ENCODE data around the gene INHBE. TPM values are rescaled to one million over a fixed set of nuclear protein-coding genes. Genes with fewer than 3 reads are reported as not detected.

Gene INHBE
- total RNA-seq, 4 donors from 2014 or later = 1.5 to 2.2 TPM; not detected in 2

DNA sequence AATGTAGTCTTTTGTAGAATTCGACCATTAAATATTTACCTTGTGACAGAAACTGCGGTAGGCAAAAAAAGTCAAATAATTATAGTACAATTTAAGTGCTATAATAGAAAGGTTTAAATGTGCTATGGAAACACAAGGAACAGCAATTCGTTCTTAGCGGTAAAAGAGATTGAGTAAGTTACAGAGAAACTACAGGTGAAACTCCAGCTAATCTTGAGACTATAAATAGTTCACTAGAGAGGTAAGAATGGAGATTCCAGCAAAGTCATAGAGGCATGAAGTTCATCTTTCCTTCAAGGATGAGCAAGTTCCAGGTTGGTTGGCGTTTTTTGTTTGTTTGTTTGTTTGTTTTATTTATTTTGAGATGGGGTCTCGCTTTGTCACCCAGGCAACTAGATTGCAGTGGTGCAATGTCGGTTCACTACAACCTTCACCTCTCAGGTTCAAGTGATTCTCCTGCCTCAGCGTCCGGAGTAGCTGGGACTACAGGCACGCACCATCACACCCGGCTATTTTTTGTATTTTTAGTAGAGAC lies 23.4 kb upstream of the INHBE start:
- Histone ChIP-seq H3K4me1 (peaks cover 6 to 14% of the 10 kb centered on the region in 2 donors), H3K27ac (peak overlapping the region; percentile 91 to 95 (median 95)), H3K4me3 (peak overlapping the region in 3 of 4 donors; percentile 66 to 73 (median 68)), H3K27me3 (no peaks in the 10 kb centered on the region), H3K36me3 (no peaks in the 10 kb centered on the region), H3K9me3 (no peaks in the 10 kb centered on the region)
- TF ChIP-seq POLR2A (IDR thresholded peaks at IDR 0.05) = no peak
- TF ChIP-seq, protein P1, sequence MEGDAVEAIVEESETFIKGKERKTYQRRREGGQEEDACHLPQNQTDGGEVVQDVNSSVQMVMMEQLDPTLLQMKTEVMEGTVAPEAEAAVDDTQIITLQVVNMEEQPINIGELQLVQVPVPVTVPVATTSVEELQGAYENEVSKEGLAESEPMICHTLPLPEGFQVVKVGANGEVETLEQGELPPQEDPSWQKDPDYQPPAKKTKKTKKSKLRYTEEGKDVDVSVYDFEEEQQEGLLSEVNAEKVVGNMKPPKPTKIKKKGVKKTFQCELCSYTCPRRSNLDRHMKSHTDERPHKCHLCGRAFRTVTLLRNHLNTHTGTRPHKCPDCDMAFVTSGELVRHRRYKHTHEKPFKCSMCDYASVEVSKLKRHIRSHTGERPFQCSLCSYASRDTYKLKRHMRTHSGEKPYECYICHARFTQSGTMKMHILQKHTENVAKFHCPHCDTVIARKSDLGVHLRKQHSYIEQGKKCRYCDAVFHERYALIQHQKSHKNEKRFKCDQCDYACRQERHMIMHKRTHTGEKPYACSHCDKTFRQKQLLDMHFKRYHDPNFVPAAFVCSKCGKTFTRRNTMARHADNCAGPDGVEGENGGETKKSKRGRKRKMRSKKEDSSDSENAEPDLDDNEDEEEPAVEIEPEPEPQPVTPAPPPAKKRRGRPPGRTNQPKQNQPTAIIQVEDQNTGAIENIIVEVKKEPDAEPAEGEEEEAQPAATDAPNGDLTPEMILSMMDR (IDR thresholded peaks at IDR 0.05 in 4 of 5, conservative IDR thresholded peaks at IDR 0.05 in 1 of 5) = no peak
- in situ Hi-C loops (cut with MboI; ENCODE audit: low sequenced_read_pairs in 4 of 4) = loop anchor here in 2 of 4 donors (10.0 to 25.0 kb wide), 2 partner anchors 169 to 187 kb away; partner anchors contain the start of gene STAC3 (in 1 of the 2)
- DNase-seq (no peak), ATAC-seq (no peak)
- intact Hi-C loops (cut with DNase I; ENCODE audit: low total_unique reads) = loop anchor here (1.0 kb wide), 1 partner anchor 21 kb away; no protein-coding TSS in a partner anchor

DNA sequence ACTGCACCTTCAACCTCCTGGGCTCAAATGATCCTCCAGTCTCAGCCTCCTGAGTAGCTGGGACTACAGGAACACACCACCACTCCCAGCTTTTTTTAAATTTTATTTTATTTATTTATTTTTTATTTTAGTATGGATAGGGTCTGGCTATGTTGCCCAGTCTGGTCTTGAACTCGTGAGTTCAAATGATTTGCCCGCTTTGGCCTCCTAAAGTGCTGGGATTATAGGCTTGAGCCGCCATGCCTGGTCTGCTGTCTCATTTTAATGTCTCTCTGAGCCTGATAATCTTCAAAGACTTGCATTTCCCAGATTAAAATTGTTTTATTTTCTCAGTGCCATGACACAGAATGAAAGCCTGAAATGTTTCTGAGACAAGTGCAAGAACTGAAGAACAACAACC lies 21.7 kb upstream of the INHBE start:
- Histone ChIP-seq H3K4me3 (no peak overlapping the region), H3K27ac (no peak overlapping the region), H3K9me3 (no peaks in the 10 kb centered on the region), H3K36me3 (no peaks in the 10 kb centered on the region), H3K27me3 (no peaks in the 10 kb centered on the region), H3K4me1 (peaks cover 6 to 14% of the 10 kb centered on the region in 2 donors)
- no peak for ATAC-seq
- no peak for TF ChIP-seq POLR2A (IDR thresholded peaks at IDR 0.05)
- in situ Hi-C loops (cut with MboI; ENCODE audit: low sequenced_read_pairs in 4 of 4) (loop anchor here in 2 of 4 donors (10.0 to 25.0 kb wide), 2 partner anchors 171 to 189 kb away; partner anchors contain the start of gene STAC3 (in 1 of the 2)), intact Hi-C loops (cut with DNase I; ENCODE audit: low total_unique reads) (no loop called here)
- DNase-seq = no peak

DNA sequence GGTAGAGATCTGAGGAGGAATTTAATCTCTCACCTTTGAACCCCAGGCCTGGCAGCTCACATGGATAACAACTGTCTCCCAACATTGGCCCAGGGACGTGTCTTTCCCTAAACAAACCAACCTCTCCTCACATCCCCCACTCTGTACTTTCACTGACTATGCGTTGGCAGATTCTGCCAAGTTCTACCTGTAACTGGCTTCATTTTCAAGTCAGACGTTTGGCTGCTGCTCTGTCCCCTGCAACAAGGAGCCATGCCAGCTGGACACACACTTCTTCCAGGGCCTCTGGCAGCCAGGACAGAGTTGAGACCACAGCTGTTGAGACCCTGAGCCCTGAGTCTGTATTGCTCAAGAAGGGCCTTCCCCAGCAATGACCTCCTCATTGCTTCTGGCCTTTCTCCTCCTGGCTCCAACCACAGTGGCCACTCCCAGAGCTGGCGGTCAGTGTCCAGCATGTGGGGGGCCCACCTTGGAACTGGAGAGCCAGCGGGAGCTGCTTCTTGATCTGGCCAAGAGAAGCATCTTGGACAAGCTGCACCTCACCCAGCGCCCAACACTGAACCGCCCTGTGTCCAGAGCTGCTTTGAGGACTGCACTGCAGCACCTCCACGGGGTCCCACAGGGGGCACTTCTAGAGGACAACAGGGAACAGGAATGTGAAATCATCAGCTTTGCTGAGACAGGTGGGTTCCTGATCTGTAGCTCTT lies 20.4 kb upstream of the INHBE start, which contains the start of gene INHBC:
TSS of gene INHBC (plus strand) at position 268 of the 707 bp plus-strand sequence. CDS start at position 371, 103 bp downstream.
- ATAC-seq = no peak
- Histone ChIP-seq H3K36me3 (no peaks in the 10 kb centered on the region), H3K27me3 (no peaks in the 10 kb centered on the region), H3K4me1 (peaks cover under 1 to 2% of the 10 kb centered on the region in 2 donors), H3K27ac (no peak within 1 kb of the TSS), H3K9me3 (no peaks in the 10 kb centered on the region), H3K4me3 (no peak within 1 kb of the TSS)
- no peak for TF ChIP-seq POLR2A (IDR thresholded peaks at IDR 0.05)
- TF ChIP-seq, protein P1 (IDR thresholded peaks at IDR 0.05 in 4 of 5, conservative IDR thresholded peaks at IDR 0.05 in 1 of 5) = no peak
- intact Hi-C loops (cut with DNase I; ENCODE audit: low total_unique reads) = no loop called here
- in situ Hi-C loops (cut with MboI; ENCODE audit: low sequenced_read_pairs in 4 of 4) = loop anchor here in 2 of 4 donors (10.0 to 25.0 kb wide), 2 partner anchors 172 to 190 kb away; partner anchors contain the start of gene STAC3 (in 1 of the 2)
- no peak for DNase-seq

DNA sequence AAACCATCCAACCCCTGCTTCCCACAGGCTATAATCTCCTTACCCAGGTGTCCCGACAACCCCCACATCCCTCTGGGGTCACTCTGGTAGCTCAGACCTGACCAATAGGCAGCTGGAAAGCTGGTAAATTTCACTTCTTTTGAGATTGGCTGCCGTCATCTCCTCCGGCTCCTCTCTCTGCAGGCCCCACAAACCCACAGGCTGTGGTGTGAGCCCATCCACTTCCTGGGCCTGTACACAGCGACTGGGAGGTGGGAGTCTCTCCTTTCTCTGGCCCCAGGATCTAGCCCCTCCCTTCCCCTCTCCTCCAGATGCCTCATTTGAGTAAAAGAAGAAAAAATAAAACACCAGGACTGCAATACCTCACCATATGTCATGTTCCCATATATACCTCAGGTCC lies 19.8 kb upstream of the INHBE start:
- in situ Hi-C loops (cut with MboI; ENCODE audit: low sequenced_read_pairs in 4 of 4) (loop anchor here in 2 of 4 donors (10.0 to 25.0 kb wide), 2 partner anchors 173 to 190 kb away; partner anchors contain the start of gene STAC3 (in 1 of the 2)), intact Hi-C loops (cut with DNase I; ENCODE audit: low total_unique reads) (no loop called here)
- Histone ChIP-seq H3K36me3 (no peaks in the 10 kb centered on the region), H3K4me3 (no peak overlapping the region), H3K27ac (no peak overlapping the region), H3K27me3 (no peaks in the 10 kb centered on the region), H3K4me1 (no peaks in the 10 kb centered on the region), H3K9me3 (no peaks in the 10 kb centered on the region)
- TF ChIP-seq POLR2A (IDR thresholded peaks at IDR 0.05) = no peak
- TF ChIP-seq, protein P1 (IDR thresholded peaks at IDR 0.05 in 4 of 5, conservative IDR thresholded peaks at IDR 0.05 in 1 of 5) = no peak
- DNase-seq = no peak
- no peak for ATAC-seq

DNA sequence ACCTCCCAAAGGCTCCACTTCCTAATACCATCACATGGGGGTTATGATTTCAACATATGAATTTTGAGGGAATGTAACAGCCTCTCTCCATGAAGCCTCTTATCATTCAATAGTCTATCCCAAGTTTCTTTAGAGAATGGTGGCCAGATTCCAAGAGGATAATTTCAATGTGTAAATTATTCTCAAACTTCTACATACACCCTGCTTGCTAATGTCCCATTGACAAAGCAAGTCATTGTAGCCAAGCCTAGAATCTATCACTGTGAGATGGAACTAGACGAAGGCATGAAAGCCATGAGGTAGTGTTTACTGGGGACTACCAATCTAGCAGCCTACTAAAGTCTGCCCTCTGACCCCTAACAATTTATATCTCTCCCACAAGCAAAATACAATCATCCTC lies 16.7 kb upstream of the INHBE start:
- intact Hi-C loops (cut with DNase I; ENCODE audit: low total_unique reads) = no loop called here
- no peaks in the 10 kb centered on the region for H3K27me3 ChIP-seq
- TF ChIP-seq, protein P1 (IDR thresholded peaks at IDR 0.05 in 4 of 5, conservative IDR thresholded peaks at IDR 0.05 in 1 of 5) = no peak
- TF ChIP-seq POLR2A (IDR thresholded peaks at IDR 0.05) = no peak
- H3K27ac ChIP-seq = no peak overlapping the region
- in situ Hi-C loops (cut with MboI; ENCODE audit: low sequenced_read_pairs in 4 of 4) = loop anchor here in 2 of 4 donors (10.0 to 25.0 kb wide), 2 partner anchors 176 to 194 kb away; partner anchors contain the start of gene STAC3 (in 1 of the 2)
- H3K9me3 ChIP-seq = no peaks in the 10 kb centered on the region
- H3K36me3 ChIP-seq = no peaks in the 10 kb centered on the region
- no peak for ATAC-seq
- DNase-seq = no peak
- H3K4me1 ChIP-seq = no peaks in the 10 kb centered on the region
- no peak overlapping the region for H3K4me3 ChIP-seq

Data from gastrocnemius medialis (tissue), 4 donors.